NCI-H1048 (cell line): ENCODE measurements around the gene CRB1.
A peak's percentile ranks its signal among the peaks of the same experiment; 100 is the strongest.
"Not testable (repeated sequence)": the region's sequence is repeated elsewhere in the genome, so short reads cannot be mapped to it uniquely, and the experiment has no call there.

Experiments
- DNase-seq: peaks from one replicate; lab custom pipeline; 2025; lab: John Stamatoyannopoulos, UW

The CRB1 gene

DNA sequence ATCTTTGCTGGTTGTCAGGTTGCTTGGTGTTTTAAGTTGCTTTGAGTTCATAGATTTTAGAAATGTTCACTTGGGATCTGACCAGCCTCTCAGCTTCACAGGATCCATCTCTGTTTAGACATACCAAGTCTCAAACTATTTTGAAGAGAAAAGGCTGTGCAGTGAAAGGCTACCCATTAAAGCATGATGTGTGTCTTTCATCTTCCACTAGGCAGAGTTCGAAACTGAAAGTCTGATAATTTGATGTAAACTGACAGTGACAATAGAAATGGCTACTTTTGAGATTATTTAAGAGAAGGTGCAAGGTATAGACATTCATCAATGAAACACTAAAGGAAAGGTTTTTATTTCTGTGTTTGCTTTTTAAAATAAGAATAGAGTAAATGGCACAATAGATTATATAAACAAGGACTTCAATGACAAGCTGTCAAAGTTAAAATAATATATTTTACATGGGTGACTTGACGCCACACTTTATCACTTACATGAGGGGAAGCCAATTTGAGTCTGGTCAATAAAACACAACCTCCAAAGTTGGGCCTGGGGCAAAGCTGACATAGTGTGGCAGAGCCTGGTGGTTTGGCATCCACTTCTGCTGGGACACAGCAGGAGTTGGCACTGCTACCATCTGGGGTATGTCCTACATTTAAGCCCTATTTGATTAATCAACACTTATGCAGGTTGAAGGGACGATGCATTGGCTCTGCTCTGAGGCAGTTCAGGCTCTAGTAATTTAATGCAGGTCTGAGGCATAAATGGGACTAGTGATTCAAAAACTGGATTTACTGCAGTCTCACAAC is 197.7 kb downstream of the CRB1 start:
- no peak for DNase-seq

DNA sequence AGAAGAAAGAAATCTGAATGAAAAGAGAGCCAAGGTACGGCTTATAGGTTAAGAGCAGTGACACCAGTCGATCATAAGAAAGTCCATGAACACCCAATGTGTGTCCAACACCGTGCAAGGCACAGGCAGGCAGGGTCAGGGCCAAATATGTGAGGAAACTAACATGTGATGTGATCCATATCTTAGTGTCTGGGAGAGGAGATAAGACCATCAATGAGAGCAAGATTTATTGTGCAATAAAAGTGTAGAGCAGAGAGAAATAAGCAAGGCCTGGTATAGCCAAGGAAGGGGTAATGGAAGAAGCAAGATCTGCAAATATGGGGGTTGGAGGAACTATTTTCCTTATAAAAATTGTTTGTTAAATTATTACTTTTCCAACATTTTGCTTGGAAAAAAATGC is 198.8 kb downstream of the CRB1 start:
- no peak for DNase-seq

DNA sequence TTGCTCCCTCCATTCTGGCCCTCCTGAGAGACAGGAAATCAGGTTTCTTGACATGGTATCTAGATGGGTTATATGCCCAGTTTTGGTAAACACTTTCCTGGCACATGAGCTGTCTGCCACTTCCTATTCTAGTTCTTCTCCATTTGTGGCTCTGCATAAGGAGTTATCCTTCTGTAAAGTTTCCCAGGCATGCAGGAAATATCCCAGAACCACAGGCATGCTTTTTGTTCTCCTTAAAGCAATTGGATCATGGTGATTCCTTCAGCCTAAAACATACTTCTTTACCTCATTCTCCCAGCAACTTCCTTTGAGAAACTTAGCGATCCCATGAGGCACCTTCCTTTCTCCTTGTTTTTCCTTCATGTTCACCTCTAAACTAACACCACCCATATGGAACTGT is 199.8 kb downstream of the CRB1 start:
- no peak for DNase-seq

DNA sequence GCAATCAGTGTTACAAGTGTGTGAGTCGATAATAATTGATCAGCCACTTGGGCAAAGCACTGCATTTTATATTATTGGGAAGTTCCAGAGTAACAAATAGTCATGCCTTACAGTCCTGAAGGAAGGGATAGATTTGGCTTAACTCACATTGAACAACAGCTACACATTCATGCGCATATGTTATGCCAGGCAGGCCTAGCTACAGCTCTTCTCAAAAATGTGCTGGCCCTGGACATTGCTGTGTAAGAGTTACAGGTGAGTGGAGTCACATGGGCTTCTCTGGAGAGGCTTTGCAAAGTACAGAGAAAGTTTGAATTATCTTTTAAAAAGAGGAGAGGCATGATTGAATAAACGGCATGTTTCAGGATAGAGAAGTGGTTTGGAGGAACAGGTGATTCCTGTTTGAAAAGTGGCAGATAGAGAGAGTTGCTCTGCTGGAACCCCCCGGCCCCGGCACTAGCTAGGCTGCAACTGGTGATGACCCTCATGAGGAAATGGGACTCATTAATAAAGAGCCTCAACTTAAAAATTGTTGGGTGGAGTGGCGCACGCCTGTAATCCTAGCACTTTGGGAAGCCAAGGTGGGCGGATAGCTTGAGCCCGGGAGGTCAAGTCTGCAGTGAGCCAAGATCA is 200.6 kb downstream of the CRB1 start:
- DNase-seq: no peak

DNA sequence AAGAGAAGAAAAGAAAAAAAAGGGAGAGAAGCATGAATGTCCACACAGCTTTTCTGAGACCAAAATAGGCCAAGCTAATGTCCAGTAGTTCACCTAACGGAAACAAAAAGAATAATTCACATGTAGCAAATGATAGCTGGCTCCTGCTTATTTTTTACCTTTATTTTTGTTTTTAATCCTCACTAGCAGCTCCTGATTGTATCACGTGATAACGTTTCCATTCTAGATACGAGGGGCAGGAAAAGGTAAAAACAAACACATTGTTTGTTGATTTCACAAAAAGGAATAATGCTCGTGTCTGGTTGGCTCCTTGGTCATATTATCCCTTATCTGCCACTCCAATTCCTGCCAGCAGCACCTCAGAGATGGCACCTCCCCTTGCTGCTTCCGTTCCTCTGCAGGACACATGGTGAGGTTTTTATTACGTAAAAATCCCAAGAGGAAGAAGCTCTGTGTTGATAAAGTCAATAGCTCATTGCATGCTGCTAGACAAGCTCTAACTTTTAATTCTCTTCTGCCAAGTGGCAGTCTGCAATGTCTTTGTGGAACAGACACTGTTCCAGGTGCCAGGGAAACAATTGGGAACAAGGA is 201.7 kb downstream of the CRB1 start:
- no peak for DNase-seq

DNA sequence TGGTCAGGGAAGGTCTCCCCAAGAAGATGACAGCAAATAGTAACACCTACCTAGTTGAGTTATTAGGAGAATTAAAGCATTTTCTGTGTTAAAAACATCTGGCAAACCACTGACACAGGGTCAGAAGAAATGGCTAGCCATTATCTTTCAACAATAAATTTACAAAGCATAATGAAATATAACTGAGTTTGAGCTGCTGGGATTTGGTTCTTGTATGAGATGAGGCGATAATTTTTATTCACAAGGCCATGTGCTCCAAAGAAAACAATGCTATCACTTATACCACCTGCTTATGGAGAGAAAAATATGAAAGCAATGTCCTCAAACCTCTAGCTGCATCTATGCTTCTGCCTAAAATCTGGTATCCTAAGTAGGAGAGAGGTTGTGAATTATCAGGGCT is 202.3 kb downstream of the CRB1 start:
- no peak for DNase-seq

DNA sequence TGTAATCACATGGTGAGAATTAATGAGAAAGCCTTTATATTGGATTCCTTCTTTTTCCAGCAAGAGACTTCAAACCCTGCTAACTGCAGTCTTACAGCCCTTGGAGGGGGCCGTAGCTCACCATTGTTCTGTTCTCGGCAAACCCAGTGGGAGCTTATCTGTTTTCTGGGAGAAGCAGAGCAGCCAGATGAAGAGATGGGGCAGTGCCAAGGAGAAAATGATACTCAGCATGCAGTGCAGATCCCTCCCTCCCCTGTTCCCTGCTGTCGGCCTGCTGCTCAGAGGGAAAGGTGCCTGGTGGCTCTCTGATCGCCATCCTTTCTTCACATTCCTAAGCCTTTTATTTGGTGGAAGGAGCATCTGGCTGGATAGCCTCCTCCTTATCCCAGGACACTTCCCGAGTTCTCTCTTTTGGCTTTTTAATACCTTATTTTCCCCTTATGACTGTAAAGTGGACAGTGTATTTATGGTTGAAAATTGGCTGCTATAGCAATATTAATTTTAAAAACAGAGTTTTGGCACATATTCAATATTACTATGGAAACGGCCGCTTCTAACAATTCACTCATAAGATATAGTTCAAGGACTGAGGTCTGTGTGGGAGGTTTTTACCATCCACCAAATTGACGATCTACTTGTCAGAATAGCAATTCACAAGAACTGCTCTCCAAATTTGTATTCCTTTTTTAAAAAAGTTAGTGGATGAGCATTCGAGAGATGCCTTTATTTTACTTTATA is 203.4 kb downstream of the CRB1 start:
- DNase-seq: no peak

DNA sequence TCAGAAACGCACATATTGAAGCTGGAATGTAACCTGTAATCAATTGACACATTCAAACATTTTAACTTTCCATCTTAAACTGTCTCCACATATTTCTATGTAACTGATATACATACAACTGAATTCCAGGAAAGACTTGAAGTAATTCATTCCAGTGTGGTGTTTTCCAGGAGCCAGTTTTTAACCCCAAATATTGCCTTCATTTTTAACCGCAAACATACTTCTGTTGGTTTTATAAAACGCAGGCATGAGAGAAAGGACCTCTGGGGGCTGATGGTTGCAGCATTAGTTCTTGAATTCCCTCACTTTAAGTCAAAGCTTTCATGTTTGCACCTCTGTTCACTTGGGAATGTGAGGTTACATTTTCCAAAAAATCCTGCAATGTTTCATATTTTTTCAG is 204.1 kb downstream of the CRB1 start:
- no peak for DNase-seq

DNA sequence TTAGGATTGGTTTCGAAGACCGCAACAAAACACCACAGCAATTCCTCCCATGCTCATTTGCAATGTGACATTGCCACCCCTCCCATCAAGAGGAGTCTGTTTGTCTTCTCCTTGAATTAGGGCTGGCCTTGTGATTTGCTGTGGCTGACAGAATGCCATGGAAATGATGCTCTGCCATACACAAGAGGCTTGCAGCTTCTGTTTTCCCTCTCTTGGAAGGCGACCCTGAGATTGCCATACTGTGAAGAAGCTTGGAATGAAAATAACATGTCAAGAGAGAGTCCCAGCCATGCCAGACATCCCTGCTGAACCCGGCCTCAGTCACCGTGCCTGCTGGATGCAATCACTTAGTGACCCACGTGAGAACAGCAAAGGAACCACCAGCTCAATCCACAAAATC is 212.4 kb downstream of the CRB1 start:
- DNase-seq: no peak

DNA sequence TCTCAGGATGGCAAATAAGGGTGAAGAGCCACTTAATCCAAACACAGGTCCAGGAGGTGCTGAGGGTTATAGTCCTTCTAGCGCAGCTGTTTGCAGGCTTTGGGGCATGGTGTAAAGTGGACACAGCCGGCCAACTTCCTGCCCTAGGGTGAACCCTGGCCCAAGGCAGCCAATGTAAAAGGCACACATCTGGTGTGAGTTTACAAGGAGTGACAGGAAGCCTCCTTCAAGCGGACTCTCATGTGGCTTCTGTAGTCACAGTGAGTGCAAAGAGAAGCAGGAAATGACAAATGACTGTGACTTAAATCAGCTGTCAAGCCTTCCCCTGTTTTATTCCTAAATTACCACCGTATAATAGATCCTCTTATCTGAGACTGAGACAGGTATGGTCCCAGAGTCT is 213.0 kb downstream of the CRB1 start:
- no peak for DNase-seq

DNA sequence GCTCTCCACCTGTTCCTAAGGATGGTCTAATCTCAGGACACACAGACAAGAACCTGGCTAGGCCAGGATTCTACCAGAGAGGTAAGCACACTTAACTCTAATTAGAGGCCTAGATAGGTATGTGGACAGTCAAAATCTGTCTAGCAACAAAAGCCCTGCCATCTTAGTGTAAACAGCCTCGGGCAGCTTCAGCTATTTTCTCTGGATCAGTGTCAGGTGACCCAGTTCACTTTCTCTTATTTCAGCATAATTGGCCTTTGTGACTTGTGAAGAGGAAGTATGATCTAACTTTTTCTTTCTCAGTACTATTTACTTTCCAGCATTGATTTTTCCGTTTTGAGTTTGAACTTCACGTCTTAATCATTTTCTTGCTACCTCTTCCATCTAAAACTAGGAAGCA is 217.7 kb downstream of the CRB1 start:
- DNase-seq: peak; percentile 40

DNA sequence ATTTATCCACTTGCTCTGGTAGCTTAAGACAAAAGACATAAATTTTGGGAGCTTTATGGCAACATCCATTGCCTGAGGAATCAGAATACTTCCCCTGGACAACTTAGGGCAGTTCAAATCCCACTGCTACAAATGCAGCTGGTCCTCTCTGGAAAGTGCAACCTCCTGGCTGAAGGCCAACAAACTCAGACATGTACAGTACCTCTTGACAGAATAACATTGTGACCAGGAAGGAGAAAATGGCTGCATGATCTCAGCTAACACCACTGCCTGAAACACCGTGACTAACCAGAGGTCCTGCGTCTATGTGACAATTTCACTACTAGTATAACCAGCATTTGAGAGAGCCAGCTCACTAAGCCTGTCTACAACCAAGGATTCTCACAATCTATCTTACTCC is 218.9 kb downstream of the CRB1 start:
- DNase-seq: no peak

DNA sequence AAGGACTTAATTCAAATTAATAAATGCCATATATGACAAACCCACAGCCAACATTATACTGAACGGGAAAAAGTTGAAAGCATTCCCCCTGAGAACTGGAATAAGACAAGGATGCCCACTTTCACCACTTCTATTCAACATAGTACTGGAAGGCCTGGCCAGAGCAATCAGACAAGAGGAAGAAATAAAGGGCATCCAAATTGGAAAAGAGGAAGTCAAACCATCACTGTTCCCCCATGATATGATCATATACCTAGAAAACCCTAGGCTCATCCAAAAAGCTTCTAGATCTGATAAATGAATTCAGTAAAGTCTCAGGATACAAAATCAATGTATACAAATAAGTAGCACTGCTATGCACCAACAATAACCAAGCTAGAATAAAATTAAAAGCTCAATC is 223.5 kb downstream of the CRB1 start:
- DNase-seq: not testable (repeated sequence)

DNA sequence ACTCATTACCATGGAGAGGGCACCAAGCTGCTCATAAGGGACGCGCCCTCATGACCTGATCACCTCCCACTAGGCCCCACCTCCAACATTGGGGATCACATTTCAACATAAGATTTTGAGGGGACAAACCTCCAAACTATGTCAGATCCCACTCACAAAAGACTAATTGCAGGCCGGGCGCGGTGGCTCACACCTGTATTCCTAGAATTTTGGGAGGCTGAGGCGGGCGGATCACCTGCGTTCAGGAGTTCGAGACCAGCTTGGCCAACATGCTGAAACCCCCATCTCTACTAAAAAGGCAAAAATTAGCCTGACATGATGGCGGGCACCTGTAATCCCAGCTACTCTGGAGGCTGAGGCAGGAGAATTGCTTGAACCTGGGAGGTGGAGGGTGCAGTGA is 228.7 kb downstream of the CRB1 start:
- no peak for DNase-seq

DNA sequence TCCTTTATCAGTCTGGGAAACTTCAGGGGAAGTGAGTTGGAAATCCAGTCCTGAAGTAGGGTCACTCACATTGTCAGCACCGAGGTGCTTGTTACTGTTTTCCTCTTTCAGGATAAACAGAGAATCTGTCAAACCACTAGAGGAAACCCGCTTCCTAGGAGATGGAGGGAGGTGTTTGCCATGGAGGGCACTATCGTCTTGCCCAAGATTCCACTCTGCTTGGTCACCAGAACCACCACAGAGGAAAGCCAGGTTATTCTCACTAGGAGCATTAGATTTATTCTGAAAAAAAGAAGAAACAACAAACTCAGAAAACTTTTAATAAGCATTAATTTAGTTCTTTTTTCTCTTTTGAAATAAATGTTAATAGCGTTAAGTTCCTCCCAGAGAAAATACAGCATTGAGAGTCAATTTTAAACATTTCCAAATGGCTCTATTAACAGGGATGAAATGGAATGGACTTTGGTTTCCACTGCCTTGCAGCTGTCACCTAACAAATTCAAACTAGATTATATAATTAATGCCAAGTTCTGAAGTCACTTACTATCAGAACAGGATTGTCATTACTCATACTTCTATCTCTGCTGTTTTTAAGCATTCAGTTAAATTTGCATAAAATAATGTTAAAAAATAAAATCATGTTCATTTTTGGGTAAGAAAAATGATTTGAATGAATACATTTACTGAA is 242.8 kb downstream of the CRB1 start:
- DNase-seq: no peak

DNA sequence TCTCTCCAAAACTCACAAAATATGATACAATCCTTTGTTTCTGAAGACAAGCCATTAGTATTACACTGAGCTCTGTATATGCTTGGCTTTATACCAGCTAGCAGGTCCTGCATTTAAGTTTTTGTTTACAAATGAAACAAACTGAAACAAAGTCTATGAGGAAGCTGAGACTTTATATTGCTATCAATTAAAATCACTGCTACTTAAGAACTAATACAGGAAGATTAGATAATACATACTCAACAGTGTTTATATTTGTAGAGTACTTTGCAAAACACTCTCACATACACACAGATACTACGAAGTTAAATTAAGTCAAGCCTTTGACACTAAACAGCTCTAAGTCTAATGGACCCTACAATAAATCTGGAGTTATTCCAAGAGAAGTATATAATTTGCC is 247.4 kb downstream of the CRB1 start:
- no peak for DNase-seq

DNA sequence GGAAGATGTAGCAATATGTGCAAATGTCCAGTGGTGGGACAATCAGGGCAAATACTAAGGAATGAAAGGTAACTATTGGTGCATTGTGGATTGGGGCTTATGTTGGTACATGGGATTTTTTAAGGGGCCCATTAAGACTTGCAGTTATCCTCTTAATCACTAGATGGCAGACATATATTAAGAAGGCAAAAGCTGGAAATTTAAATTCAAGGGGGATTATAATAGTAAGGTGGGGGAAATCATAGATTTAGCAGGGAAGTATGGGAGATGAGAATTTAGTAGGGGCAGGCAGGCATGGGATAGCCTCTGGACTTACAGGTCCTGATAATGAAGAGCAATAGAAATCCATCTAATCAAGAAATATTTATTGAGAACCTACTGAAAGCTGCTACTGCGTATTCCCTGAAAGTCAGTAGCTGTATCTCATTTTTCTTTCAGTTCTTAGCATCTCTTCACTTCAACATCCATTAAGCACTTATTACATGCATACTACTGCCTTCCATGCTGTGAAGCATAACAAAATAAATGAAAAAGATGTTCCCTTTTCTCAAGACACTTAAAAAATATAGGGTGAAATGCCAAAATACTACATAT is 251.8 kb downstream of the CRB1 start:
- no peak for DNase-seq

DNA sequence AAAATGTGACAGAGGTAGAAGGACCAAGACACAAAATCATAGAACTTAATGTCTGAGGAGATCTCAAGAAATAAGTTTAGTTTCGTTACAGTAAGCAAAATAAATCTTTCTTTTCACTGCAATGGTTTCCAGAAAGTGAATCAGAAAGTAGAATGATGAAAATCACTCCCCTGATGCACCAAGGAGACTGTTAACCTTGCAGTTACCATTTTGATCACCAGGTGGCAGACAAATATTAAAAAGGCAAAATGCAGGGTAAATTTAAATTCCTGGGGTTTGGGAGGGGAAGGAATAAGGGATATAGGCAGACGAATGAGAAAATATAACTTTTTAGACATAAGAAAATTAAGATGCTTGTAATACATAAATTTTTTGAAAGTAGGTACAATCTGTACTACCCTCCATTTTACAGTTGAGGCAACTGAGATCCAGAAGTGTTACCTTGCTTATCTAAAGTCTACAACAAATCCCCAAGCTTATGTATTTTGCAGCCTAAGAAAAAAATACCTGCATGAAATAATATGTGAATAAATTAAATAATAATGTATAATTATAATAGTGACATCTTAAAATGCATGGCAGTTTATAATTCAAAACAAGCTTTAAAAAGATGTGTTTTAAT is 253.2 kb downstream of the CRB1 start:
- peak; percentile 33 for DNase-seq

DNA sequence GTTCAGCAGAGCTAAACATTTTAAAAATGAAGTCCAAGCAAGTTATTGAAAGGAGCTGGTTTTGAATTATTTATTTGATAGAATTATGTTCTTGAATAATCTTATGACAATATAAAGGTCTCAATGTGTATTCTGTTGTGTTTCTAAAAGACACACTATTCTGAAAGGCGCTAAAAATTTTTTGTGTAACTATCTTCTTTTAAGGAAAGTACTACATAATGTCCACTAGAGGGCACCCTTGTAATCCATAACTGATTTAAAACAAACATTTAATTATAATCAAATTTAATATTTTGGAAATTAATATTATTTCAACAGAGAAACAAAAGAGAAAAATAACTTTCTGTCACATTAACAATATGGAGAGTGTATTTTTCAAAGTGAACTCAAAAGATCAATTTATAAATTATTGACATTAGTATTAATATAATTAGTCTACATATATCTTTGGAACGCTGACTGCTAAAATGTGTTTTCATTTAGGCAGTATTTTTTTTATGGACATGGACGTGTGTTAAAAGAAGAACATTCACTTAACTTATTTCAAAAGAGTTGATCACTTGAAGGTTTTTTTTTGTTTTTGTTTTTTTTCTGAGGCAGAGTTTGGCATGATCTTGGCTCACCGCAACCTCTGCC is 258.8 kb downstream of the CRB1 start:
- peak; percentile 41 for DNase-seq
